ENCODE data around the gene TPX2.
A peak's percentile ranks its signal among the peaks of the same experiment; 100 is the strongest.

The TPX2 gene

GRCh38 chr20:31706607-31707257, 32.4 kb upstream of the TPX2 start:
- no peak for DNase-seq

- DNase-seq = no peak
Observed at GRCh38 chr20:31707258-31707615, 31.9 kb upstream of the TPX2 start.

- peak; percentile 82 for DNase-seq
Observed at GRCh38 chr20:31707994-31708735, 30.9 kb upstream of the TPX2 start.

- DNase-seq = peak; percentile 82
Observed at GRCh38 chr20:31708736-31709534, 30.2 kb upstream of the TPX2 start.

GRCh38 chr20:31709939-31710338, 29.2 kb upstream of the TPX2 start:
- DNase-seq = no peak

- DNase-seq = peak; percentile 64
Observed at GRCh38 chr20:31710423-31711108, 28.5 kb upstream of the TPX2 start.

- peak; percentile 66 for DNase-seq
Observed at GRCh38 chr20:31711179-31712111, 27.6 kb upstream of the TPX2 start.

GRCh38 chr20:31712112-31712553, 27.0 kb upstream of the TPX2 start:
- peak; percentile 77 for DNase-seq

GRCh38 chr20:31712564-31713311, 26.4 kb upstream of the TPX2 start:
- peak; percentile 71 for DNase-seq

- DNase-seq = no peak
Observed at GRCh38 chr20:31713312-31714273, 25.5 kb upstream of the TPX2 start.

- DNase-seq = no peak
Observed at GRCh38 chr20:31715766-31716165, 23.3 kb upstream of the TPX2 start.

- DNase-seq = no peak
Observed at GRCh38 chr20:31716351-31716750, 22.7 kb upstream of the TPX2 start.

GRCh38 chr20:31716818-31717477, 22.1 kb upstream of the TPX2 start:
- DNase-seq = no peak

GRCh38 chr20:31717478-31718201, 21.4 kb upstream of the TPX2 start:
- no peak for DNase-seq

GRCh38 chr20:31718952-31719643, 20.0 kb upstream of the TPX2 start:
- peak; percentile 83 for DNase-seq

- DNase-seq = peak; percentile 83
Observed at GRCh38 chr20:31719644-31720485, 19.2 kb upstream of the TPX2 start.
